ENCODE data around the gene ABLIM1.

The ABLIM1 gene

DNA sequence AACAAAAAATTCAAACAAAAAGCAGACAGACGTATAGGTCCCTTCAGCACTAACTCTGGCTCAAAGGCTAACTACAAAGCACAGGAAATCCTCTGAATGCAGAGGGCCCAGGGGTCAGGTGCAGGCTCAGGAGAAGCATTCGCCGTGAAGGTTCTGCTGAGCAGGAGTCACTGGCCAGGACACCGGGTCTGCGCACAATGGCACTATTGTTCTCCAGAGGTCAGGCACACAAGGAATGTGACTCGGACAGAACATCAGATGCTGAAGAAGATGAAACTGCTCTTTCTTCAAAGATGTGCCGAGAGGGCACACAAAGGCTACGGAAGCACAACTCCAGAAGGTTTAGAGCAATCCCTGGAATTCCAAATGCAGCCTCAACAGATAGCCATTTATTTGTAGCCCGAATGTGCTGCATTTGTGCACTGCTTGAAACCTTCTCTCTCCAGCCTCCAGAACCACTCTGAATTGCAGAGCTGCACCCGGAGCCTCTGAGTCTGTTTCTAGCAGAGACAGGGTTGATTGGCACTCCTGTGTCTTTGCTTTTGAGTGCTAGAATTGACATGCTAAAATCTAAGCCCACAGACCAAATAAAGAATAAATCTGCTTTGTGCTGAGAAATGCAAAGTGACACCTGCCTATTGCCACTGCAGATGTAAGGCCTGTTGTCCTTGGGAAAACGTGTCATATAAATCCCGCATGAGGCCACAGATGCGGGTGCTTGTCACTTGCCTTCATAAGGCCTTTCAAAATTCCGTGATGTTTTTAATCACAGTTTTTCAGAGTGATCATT, 168.4 kb downstream of the ABLIM1 start:
- Histone ChIP-seq H3K4me1 (ENCODE audit: control insufficient read depth, insufficient read depth, low read length, poor library complexity, severe bottlenecking) (peaks cover 27% of the 10 kb centered on the region), H3K36me3 (ENCODE audit: control insufficient read depth, insufficient read depth, low read length) (peaks cover 14% of the 10 kb centered on the region), H3K27ac (ENCODE audit: low read depth, low read length, severe bottlenecking) (peak overlapping the region; percentile 70), H3K9me3 (ENCODE audit: control insufficient read depth, low read length) (peaks cover 4% of the 10 kb centered on the region), H3K4me3 (ENCODE audit: extremely low read depth, insufficient read depth, low read length, poor library complexity, severe bottlenecking) (no peak overlapping the region)
- WGBS, 2 experiments (ENCODE audit: insufficient coverage in 2 of 2): 42 to 44% methylated on average over 12 to 13 of the region's 14 CpGs

DNA sequence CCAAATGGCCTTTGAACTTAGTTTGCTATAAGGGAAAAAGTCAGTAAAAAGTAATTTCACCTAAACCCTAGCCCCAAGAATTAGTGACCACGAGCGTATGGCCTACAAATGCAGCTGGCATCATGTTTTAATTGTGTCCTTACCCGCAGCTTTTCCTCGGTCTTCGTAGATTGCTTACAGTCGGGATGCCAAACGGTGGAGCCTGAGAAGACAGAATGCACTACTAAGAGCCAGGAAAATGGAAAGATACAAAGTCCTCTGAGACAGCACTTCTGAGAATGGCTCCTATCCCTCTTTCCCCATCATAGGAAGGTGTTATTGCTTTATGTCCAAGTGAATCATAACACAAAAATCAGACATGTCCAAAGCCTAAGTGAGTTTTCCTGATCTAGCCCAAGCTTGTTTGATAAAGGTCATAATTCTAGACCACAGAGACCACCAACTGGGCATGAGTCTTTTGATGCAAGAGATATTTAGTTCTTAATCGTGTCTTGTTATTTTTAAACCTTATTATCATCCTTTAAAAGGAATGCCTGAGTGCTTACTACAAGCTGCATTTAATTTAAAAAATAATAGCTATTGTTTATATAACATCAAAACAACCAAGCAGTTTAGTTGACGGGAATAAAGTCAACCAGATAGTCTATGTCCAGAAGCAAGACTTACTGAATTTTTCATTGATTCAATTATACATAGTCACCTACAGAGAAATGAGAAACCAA, 170.1 kb downstream of the ABLIM1 start:
- H3K36me3 ChIP-seq (ENCODE audit: control insufficient read depth, insufficient read depth, low read length): peaks cover 12% of the 10 kb centered on the region
- H3K27ac ChIP-seq (ENCODE audit: low read depth, low read length, severe bottlenecking): no peak overlapping the region
- peaks cover 4% of the 10 kb centered on the region for H3K9me3 ChIP-seq (ENCODE audit: control insufficient read depth, low read length)
- H3K4me1 ChIP-seq (ENCODE audit: control insufficient read depth, insufficient read depth, low read length, poor library complexity, severe bottlenecking): peaks cover 23% of the 10 kb centered on the region
- 96% methylated on average over 7 of the region's 9 CpGs for WGBS, 2 experiments (ENCODE audit: insufficient coverage in 2 of 2)
- H3K4me3 ChIP-seq (ENCODE audit: extremely low read depth, insufficient read depth, low read length, poor library complexity, severe bottlenecking): no peak overlapping the region

DNA sequence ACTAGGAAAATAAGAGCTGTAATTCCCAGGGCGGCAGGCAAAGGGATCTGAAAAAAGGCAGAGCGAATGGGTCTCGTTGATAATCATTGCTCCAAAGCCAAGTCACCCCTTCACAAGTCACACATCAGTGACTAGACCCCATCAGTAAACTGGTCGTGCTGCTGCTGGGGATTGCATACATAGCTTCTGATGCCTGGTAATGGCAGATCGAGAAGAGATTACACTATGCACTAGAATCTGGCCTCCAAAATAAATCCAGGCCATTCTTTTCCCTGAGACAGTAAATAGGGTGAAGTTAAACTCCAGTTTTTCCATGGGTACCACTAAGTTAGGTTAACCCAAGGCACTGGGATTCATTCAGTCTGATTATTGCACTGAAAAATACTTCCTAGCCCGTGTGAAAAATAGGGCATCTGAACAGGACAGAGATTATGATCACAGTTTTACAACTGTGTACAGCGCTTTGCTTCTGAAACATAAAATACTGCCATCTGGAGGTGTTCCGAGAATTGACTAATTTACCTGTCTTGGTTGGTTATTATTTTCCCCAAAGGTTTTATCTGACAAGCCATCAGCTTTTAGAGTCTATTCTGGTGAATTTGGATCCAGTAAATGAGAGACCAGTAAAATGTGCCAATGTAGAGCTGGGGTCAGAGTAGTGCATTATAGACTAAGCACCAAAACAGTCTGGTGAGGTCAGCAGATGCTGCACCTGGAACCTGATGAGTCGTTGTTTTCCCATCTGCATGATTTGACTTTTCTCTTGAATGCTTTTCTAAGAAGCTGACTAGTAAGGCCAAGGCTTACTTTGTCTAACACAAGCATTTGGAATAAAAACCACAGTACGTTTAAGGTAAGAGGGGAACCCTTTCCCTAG, 170.9 kb downstream of the ABLIM1 start:
- no peak overlapping the region for H3K4me3 ChIP-seq (ENCODE audit: extremely low read depth, insufficient read depth, low read length, poor library complexity, severe bottlenecking)
- peaks cover 21% of the 10 kb centered on the region for H3K4me1 ChIP-seq (ENCODE audit: control insufficient read depth, insufficient read depth, low read length, poor library complexity, severe bottlenecking)
- H3K36me3 ChIP-seq (ENCODE audit: control insufficient read depth, insufficient read depth, low read length): peaks cover 12% of the 10 kb centered on the region
- 92 to 98% methylated on average over 8 to 9 of the region's 10 CpGs for WGBS, 2 experiments (ENCODE audit: insufficient coverage in 2 of 2)
- peaks cover 4% of the 10 kb centered on the region for H3K9me3 ChIP-seq (ENCODE audit: control insufficient read depth, low read length)
- H3K27ac ChIP-seq (ENCODE audit: low read depth, low read length, severe bottlenecking): no peak overlapping the region

DNA sequence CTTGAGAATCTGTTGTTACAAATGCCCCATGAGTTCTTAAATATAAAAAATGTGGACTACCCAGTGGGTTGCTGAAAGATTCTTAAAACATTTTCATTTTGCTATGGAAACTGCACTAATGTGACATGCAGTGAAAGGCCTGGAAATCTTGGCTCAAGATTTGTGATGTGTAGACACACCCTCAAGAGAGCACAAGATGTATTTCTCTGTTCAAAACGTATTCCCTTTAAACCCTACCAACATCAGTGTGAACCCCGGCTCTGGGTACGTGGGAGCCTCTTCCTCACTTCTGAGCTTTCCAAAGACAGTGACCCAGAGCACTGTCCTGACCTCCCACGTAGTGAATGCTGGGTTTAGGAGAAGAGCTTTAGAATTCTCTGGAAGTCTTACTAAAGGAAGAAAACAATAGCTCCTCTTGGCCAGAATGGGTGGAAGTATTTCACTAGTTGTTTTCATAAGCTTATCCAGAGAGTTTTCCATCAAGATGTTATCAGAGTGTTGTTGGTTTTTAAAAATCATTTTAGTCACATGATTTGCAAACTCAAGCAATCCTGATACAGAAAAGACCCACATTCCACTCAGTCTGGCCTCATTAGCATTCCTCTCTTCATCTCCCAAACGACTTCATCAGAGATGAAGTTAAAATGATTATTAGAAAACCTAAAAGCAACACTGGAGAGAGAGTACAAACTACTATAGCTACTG, 172.2 kb downstream of the ABLIM1 start:
- peaks cover 12% of the 10 kb centered on the region for H3K36me3 ChIP-seq (ENCODE audit: control insufficient read depth, insufficient read depth, low read length)
- WGBS, 2 experiments (ENCODE audit: insufficient coverage in 2 of 2): 96 to 100% methylated on average over 2 to 4 of the region's 5 CpGs
- no peak overlapping the region for H3K4me3 ChIP-seq (ENCODE audit: extremely low read depth, insufficient read depth, low read length, poor library complexity, severe bottlenecking)
- peaks cover 21% of the 10 kb centered on the region for H3K4me1 ChIP-seq (ENCODE audit: control insufficient read depth, insufficient read depth, low read length, poor library complexity, severe bottlenecking)
- H3K27ac ChIP-seq (ENCODE audit: low read depth, low read length, severe bottlenecking): no peak overlapping the region
- peaks cover 4% of the 10 kb centered on the region for H3K9me3 ChIP-seq (ENCODE audit: control insufficient read depth, low read length)

DNA sequence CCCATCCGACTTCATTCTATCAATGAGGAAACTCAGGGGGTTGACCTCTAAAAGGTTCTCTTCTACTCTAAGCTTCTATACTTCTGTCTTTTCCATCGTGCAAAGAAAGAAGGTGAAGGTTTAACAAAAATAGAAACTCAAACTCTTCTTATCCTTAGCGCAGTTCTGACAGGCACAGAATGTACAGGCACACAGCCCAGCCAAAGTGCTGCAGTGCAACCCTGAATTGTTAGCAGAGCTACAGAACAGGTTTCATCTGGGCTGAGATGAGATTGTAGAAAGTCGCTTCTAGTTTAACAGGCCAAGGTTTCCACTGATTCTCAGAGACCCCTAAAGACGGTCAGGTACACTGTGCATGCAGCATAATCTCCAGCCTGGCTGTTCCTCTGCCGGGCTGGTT, 174.5 kb downstream of the ABLIM1 start:
- Histone ChIP-seq H3K4me1 (ENCODE audit: control insufficient read depth, insufficient read depth, low read length, poor library complexity, severe bottlenecking) (peaks cover 8% of the 10 kb centered on the region), H3K9me3 (ENCODE audit: control insufficient read depth, low read length) (peaks cover 4% of the 10 kb centered on the region), H3K36me3 (ENCODE audit: control insufficient read depth, insufficient read depth, low read length) (peaks cover 12% of the 10 kb centered on the region), H3K27ac (ENCODE audit: low read depth, low read length, severe bottlenecking) (no peak overlapping the region), H3K4me3 (ENCODE audit: extremely low read depth, insufficient read depth, low read length, poor library complexity, severe bottlenecking) (no peak overlapping the region)
- WGBS, 2 experiments (ENCODE audit: insufficient coverage in 2 of 2): 78 to 93% methylated on average over 4 to 5 of the region's 6 CpGs

DNA sequence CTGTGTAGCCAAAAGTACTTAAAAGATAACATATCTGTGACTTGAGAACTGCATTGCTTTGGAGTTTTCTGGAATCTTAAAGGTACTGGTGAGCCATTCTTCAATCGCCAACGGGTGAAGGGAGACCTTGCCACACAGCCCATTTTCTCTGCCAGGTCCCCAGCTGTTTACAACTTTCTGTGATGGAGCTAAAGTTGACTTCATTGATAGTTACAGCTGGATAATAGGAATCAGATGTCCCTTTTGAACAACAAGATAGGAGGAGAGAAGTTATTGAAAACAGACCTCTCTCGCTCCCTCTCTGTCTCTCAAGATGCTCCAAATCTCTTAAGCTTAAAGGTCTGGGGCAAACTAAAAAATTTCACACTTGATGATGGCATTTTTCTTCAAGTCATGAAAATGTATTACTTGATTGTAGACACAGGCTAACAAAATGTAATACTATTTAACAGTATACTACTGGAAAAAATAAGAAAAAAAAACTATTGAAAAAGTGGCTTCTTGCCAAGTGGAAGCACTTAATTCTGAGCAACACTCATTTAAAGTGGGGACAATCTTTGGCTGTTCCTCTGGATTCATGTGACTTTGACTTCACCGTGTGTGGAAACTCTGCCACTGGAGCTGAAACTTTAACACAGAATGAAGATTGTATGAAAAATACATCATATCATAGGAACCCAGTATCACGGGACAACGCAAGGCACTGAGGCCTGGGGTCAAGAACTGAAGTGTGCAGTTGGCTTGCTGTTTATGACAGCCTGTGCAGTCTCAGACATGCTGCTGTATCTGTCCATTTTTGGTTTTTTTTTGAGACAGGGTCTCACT, 175.4 kb downstream of the ABLIM1 start:
- peaks cover 12% of the 10 kb centered on the region for H3K36me3 ChIP-seq (ENCODE audit: control insufficient read depth, insufficient read depth, low read length)
- WGBS, 2 experiments (ENCODE audit: insufficient coverage in 2 of 2): 84 to 95% methylated on average over 2 to 4 of the region's 6 CpGs
- H3K9me3 ChIP-seq (ENCODE audit: control insufficient read depth, low read length): peaks cover 4% of the 10 kb centered on the region
- H3K4me3 ChIP-seq (ENCODE audit: extremely low read depth, insufficient read depth, low read length, poor library complexity, severe bottlenecking): no peak overlapping the region
- H3K4me1 ChIP-seq (ENCODE audit: control insufficient read depth, insufficient read depth, low read length, poor library complexity, severe bottlenecking): peaks cover 1% of the 10 kb centered on the region
- no peak overlapping the region for H3K27ac ChIP-seq (ENCODE audit: low read depth, low read length, severe bottlenecking)

DNA sequence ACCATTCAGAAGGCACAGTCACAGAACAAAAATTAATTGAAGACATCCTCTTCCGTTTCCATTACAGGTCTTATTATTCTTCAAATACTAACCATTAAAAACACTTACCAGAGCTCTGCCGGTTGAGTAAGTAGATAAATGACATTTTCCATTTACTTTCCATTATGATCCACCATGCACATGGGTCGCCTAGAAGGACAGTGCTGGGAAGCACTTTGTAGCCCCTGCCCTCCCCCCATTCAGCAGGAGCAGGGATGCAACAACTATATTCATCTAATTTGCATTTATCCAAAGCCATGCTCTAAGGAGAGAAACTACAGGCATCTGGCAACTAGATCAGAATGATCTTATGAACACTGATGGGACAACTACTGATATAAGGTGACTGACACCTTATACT, 177.0 kb downstream of the ABLIM1 start:
- no peaks in the 10 kb centered on the region for H3K4me1 ChIP-seq (ENCODE audit: control insufficient read depth, insufficient read depth, low read length, poor library complexity, severe bottlenecking)
- peaks cover 4% of the 10 kb centered on the region for H3K9me3 ChIP-seq (ENCODE audit: control insufficient read depth, low read length)
- peaks cover 10% of the 10 kb centered on the region for H3K36me3 ChIP-seq (ENCODE audit: control insufficient read depth, insufficient read depth, low read length)
- H3K4me3 ChIP-seq (ENCODE audit: extremely low read depth, insufficient read depth, low read length, poor library complexity, severe bottlenecking): no peak overlapping the region
- H3K27ac ChIP-seq (ENCODE audit: low read depth, low read length, severe bottlenecking): no peak overlapping the region
- WGBS, 2 experiments (ENCODE audit: insufficient coverage in 2 of 2): 76 to 96% methylated on average over 2 to 3 of the region's 3 CpGs

DNA sequence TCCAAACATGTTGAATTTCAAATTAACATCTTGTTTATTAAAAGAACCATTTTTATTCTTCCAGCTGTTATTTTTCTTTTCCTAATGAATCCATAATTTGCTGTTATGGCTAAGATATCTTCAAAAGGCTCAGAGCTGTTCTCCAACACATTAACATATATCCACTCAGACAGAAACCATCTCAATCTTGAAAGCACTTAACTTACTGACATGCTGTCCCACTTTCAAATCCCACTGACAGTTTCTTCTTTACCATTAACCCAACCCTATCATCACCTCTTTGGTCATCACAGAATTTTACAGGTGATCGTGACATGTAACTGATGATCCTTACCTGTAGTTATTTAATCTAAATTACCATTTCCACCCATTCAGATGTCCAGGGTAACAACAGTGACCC, 178.2 kb downstream of the ABLIM1 start:
- no peak overlapping the region for H3K4me3 ChIP-seq (ENCODE audit: extremely low read depth, insufficient read depth, low read length, poor library complexity, severe bottlenecking)
- H3K4me1 ChIP-seq (ENCODE audit: control insufficient read depth, insufficient read depth, low read length, poor library complexity, severe bottlenecking): no peaks in the 10 kb centered on the region
- no peaks in the 10 kb centered on the region for H3K36me3 ChIP-seq (ENCODE audit: control insufficient read depth, insufficient read depth, low read length)
- WGBS, 2 experiments (ENCODE audit: insufficient coverage in 2 of 2): 100% methylated on average over 1 of the region's 1 CpG; no CpG with 5 or more reads in 1 of the 2 experiments
- no peaks in the 10 kb centered on the region for H3K9me3 ChIP-seq (ENCODE audit: control insufficient read depth, low read length)
- no peak overlapping the region for H3K27ac ChIP-seq (ENCODE audit: low read depth, low read length, severe bottlenecking)

DNA sequence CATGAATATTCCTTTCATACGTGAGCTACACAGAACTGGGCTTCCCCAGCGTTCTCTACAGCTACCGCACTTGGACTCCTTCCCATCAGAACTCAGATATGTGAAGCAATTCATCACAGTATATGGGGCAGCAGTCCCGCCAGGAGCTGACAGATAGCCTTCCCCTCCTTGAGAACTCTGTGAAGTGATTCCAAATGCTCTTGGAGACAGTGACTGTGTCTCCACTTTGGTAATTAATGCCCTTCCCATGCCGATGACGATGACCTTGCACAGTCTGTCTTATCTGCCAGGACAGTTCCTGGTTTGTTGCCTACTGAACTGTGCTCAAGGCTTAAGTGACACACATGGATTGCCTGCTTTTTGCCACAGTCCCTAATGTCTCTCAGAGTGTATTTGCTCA, 178.8 kb downstream of the ABLIM1 start:
- Histone ChIP-seq H3K4me3 (ENCODE audit: extremely low read depth, insufficient read depth, low read length, poor library complexity, severe bottlenecking) (no peak overlapping the region), H3K36me3 (ENCODE audit: control insufficient read depth, insufficient read depth, low read length) (no peaks in the 10 kb centered on the region), H3K4me1 (ENCODE audit: control insufficient read depth, insufficient read depth, low read length, poor library complexity, severe bottlenecking) (no peaks in the 10 kb centered on the region), H3K9me3 (ENCODE audit: control insufficient read depth, low read length) (no peaks in the 10 kb centered on the region), H3K27ac (ENCODE audit: low read depth, low read length, severe bottlenecking) (no peak overlapping the region)
- 82 to 88% methylated on average over 5 to 6 of the region's 6 CpGs for WGBS, 2 experiments (ENCODE audit: insufficient coverage in 2 of 2)
